Peyer's patch (tissue), 4 donors: Measurements from ENCODE around the gene SLC6A8. TPM values are rescaled to one million over a fixed set of nuclear protein-coding genes. Genes with fewer than 3 reads are reported as not detected.
A peak's percentile ranks its signal among the peaks of the same experiment; 100 is the strongest.

Experiments used
- DNase-seq, 3 donors: peaks; one replicate each; pipeline ENCODE4 v3.0.0-alpha.2; 2017 to 2019
- H3K27ac ChIP-seq, 4 donors: fragments of 200-600 bp; sonication (generic); one replicate each; pipeline ENCODE4 v1.5.1; 2016 to 2019
- H3K27me3 ChIP-seq, 2 donors: fragments of 200-600 bp; sonication (generic); one replicate each; pipeline ENCODE4 v1.5.1; 2019
- H3K36me3 ChIP-seq, 3 donors: fragments of 200-600 bp; sonication (generic); one replicate each; pipeline ENCODE4 v1.5.1; 2016 to 2019
- H3K4me1 ChIP-seq, 4 donors: fragments of 200-600 bp; sonication (generic); one replicate each; pipeline ENCODE4 v1.5.1; 2016 to 2019
- H3K4me3 ChIP-seq, 4 donors: fragments of 200-600 bp; sonication (generic); 1 replicate in 3 of 4; 2 replicates in 1 of 4; pipeline ENCODE4 v1.5.1; 2016 to 2019; ENCODE audit warnings: mild to moderate bottlenecking in 1 of 4
- H3K9me3 ChIP-seq, 4 donors: fragments of 200-600 bp; sonication (generic); one replicate each; pipeline ENCODE4 v1.5.1; 2016 to 2019; ENCODE audit warnings: mild to moderate bottlenecking in 1 of 4
- POLR2A ChIP-seq, 2 donors: fragments of 450-650 bp; IDR thresholded peaks; one replicate each; pipeline ENCODE4 v1.5.1; 2017; ENCODE audit warnings: antibody characterized with exemption in 2 of 2, mild to moderate bottlenecking in 2 of 2, moderate library complexity in 2 of 2
- total RNA-seq, 4 donors: library from RNA; depleted of rRNA; stranded (reverse); fragments of >200 nt; gene quantifications; one replicate each; pipeline ENCODE4 v1.1.0, GENCODE V29; 2016
- TF ChIP-seq, protein P1 (sequence below), 6 experiments: fragments of 450-650 bp in 4 of 6; fragments of 200-600 bp in 2 of 6; sonication (generic) in 1 of 6; IDR thresholded peaks; one replicate each; pipeline ENCODE4 v1.5.1; 2017 to 2019; ENCODE audit warnings: antibody characterized with exemption in 6 of 6, mild to moderate bottlenecking in 3 of 6, moderate library complexity in 1 of 6

Gene SLC6A8
- total RNA-seq, 4 donors from 2014 or later, result 36.3 to 562 (median 146) TPM

DNA sequence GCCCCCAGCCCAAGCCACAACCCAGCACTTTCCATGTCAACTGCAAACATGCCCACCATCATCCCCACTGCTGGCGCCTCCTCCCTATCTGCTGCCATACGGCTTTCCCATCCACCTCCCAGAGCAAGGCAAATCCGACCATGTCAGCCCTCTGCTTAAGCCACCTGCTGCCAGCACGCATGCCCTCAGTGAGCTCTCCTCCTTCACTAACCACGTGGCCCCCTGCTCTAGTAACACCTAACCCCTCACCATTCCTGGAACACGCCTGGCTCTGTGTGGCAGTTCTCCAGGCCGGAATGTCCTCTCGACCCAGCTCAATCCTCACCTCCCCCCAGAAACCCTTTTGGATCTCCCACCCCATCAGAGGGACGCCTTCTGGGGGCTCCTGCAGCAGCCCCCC lies 19.1 kb downstream of the SLC6A8 start:
- Histone ChIP-seq H3K4me3 (no peak overlapping the region), H3K9me3 (no peaks in the 10 kb centered on the region), H3K36me3 (peaks cover 0 to 21% (median 0%) of the 10 kb centered on the region in 3 donors), H3K27me3 (no peaks in the 10 kb centered on the region), H3K4me1 (peaks cover 0 to 19% (median 0%) of the 10 kb centered on the region in 4 donors), H3K27ac (no peak overlapping the region)
- no peak for DNase-seq
- TF ChIP-seq, protein P1, sequence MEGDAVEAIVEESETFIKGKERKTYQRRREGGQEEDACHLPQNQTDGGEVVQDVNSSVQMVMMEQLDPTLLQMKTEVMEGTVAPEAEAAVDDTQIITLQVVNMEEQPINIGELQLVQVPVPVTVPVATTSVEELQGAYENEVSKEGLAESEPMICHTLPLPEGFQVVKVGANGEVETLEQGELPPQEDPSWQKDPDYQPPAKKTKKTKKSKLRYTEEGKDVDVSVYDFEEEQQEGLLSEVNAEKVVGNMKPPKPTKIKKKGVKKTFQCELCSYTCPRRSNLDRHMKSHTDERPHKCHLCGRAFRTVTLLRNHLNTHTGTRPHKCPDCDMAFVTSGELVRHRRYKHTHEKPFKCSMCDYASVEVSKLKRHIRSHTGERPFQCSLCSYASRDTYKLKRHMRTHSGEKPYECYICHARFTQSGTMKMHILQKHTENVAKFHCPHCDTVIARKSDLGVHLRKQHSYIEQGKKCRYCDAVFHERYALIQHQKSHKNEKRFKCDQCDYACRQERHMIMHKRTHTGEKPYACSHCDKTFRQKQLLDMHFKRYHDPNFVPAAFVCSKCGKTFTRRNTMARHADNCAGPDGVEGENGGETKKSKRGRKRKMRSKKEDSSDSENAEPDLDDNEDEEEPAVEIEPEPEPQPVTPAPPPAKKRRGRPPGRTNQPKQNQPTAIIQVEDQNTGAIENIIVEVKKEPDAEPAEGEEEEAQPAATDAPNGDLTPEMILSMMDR (IDR thresholded peaks at IDR 0.05), result no peak
- no peak for TF ChIP-seq POLR2A (IDR thresholded peaks at IDR 0.05)

DNA sequence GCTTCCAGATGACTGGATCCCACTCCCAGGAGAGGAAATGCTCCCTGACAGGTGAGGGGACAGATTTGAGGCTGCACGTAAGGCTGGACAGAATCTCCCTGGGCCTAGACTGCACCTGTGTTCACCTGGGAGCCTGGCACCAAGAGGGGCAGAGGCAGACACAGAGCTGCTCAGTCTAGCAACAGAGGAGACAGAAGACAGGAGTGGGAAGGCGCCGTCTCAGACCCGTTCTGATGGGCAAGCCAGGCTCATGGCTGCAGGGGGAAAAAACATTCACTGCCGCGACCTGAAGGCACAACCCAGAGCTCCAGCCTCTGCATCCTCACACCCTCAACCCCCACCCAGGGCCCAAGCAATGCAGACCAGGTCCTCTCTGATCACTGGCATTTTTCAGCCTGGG lies 19.7 kb downstream of the SLC6A8 start:
- no peaks in the 10 kb centered on the region for H3K9me3 ChIP-seq
- peaks cover 0 to 18% (median 0%) of the 10 kb centered on the region in 4 donors for H3K4me1 ChIP-seq
- no peak overlapping the region for H3K4me3 ChIP-seq
- no peak for TF ChIP-seq POLR2A (IDR thresholded peaks at IDR 0.05)
- TF ChIP-seq, protein P1 (IDR thresholded peaks at IDR 0.05), result no peak
- no peaks in the 10 kb centered on the region for H3K27me3 ChIP-seq
- H3K36me3 ChIP-seq, result peaks cover 0 to 15% (median 0%) of the 10 kb centered on the region in 3 donors
- H3K27ac ChIP-seq, result no peak overlapping the region
- no peak for DNase-seq

DNA sequence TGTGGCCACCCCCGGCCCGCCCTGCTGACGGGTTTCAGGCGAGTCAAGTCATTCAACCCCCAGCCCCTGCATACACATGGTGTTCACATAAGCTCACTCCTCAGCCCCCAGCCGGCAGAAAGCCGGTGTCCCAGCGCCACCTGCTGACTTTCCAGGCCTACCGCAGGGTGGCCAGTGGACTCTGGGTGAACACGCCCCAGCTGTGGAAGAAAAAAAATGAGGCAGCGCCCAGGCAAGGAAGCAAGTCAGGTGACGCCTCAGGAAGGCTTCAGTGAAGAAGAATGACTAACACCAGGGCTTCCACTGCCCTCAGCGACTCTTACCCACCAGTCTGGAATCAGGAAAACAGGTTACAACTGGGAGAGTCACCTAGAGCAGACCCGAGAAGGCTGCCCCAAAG lies 20.7 kb downstream of the SLC6A8 start:
- peak overlapping the region in 2 of 4 donors; percentile 70 to 79 for H3K27ac ChIP-seq
- no peaks in the 10 kb centered on the region for H3K9me3 ChIP-seq
- TF ChIP-seq, protein P1 (IDR thresholded peaks at IDR 0.05), result peak in 4 of 6 experiments; percentile 43 to 82 (median 72)
- TF ChIP-seq POLR2A (IDR thresholded peaks at IDR 0.05), result no peak
- H3K27me3 ChIP-seq, result no peaks in the 10 kb centered on the region
- peak in 2 of 3 donors; percentile 81 for DNase-seq
- no peak overlapping the region for H3K4me3 ChIP-seq
- H3K36me3 ChIP-seq, result peaks cover 0 to 18% (median 0%) of the 10 kb centered on the region in 3 donors
- H3K4me1 ChIP-seq, result peaks cover 0 to 9% (median 0%) of the 10 kb centered on the region in 4 donors

DNA sequence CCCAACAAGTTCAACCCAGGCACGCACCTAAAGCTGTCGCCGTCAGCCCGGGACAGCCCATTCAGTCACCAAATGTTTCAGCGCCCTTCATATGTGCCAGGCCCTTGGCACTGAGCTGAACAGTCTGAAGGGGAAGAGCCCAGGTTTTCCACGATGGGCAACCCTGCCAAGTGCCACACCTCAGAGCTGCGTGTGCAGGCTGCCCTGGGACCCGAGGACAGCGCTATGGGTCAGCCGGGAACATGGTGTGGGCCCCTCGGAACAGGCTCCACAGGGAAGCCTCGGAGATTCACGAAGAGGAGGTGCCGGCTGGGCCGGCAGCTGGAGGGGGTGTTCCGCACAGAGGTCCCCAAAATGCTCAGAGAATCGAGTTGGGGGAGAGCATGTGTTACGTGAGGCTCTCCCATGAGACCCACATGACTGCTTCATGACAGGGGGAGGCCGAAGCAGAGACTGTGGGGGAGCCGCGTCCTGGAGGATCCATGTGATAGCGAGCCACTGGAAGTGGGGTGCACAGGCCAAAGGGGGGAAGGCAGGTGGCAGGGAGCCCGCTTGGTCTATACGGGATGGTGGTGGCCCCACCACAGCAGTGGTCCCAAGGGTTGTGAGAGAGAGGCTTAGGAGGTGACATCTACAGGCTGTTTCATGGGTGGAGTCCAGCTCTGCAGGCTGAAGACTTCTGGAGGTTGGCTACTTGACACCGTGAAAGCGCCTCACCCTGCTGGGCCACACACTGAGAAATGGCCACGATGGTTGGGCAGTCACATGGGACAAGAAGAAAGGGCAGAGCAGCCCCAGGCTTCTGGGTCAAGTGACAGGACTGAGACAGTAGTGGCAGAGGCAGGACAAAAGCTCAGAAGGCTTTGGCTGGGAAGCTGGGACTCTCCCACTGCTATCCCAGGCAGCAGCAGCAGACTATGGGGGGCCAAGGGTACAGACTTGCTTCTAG lies 22.3 kb downstream of the SLC6A8 start:
- no peaks in the 10 kb centered on the region for H3K27me3 ChIP-seq
- H3K4me3 ChIP-seq, result no peak overlapping the region
- TF ChIP-seq POLR2A (IDR thresholded peaks at IDR 0.05), result no peak
- TF ChIP-seq, protein P1 (IDR thresholded peaks at IDR 0.05), result no peak
- no peak overlapping the region for H3K27ac ChIP-seq
- DNase-seq, result no peak
- peaks cover 0 to 26% (median 0%) of the 10 kb centered on the region in 3 donors for H3K36me3 ChIP-seq
- H3K9me3 ChIP-seq, result no peaks in the 10 kb centered on the region
- H3K4me1 ChIP-seq, result no peaks in the 10 kb centered on the region

DNA sequence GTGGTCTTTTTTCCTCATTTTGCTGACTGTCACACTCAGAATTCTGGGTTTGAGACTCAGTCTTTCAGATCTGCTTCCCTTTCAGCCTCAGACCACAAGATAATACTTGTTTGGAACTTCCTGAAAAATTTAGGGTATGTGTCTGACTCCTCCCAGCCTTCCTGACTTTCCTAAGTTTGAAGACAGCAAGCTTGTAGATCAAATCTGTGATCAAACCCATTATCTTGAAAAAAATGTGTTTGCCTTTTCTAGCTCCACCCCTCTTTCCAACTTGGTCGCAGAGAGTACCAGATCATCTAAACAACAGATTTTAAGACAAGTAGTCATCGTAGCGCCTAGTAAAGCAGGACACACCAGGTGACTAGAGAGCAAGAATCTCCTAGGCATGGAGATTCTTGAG lies 26.5 kb downstream of the SLC6A8 start:
- no peak overlapping the region for H3K27ac ChIP-seq
- no peak for TF ChIP-seq POLR2A (IDR thresholded peaks at IDR 0.05)
- TF ChIP-seq, protein P1 (IDR thresholded peaks at IDR 0.05), result no peak
- no peaks in the 10 kb centered on the region for H3K27me3 ChIP-seq
- H3K36me3 ChIP-seq, result peaks cover 0 to 42% (median 0%) of the 10 kb centered on the region in 3 donors
- no peaks in the 10 kb centered on the region for H3K9me3 ChIP-seq
- no peak for DNase-seq
- H3K4me3 ChIP-seq, result no peak overlapping the region
- H3K4me1 ChIP-seq, result no peaks in the 10 kb centered on the region
